ENCODE data around the gene FIBCD1. TPM values are rescaled to one million over a fixed set of nuclear protein-coding genes. Genes with fewer than 3 reads are reported as not detected.

The FIBCD1 gene
- total and polyA plus RNA-seq, 2 experiments from 2014 or later = 0.43 to 4.0 TPM

DNA sequence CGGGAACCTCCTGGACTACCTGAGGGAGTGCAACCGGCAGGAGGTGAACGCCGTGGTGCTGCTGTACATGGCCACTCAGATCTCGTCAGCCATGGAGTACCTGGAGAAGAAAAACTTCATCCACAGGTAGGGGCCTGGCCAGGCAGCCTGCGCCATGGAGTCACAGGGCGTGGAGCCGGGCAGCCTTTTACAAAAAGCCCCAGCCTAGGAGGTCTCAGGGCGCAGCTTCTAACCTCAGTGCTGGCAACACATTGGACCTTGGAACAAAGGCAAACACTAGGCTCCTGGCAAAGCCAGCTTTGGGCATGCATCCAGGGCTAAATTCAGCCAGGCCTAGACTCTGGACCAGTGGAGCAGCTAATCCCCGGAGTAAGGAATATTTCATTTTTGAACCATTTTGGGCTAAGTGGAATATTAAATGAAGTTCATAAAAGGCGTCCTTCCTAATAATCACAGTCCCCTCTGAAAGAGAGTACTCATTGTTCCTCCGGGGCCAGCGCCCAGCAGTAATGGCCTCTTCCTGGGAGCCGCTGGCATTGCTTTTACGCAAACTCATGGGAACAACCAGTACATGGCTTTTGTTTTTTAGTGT is 66.0 kb downstream of the FIBCD1 start:
- Histone ChIP-seq H3K27me3 (no peaks in the 10 kb centered on the region), H3K4me3 (no peak overlapping the region), H3K9me3 (ENCODE audit: low read depth) (no peaks in the 10 kb centered on the region), H3K27ac (peak overlapping the region; percentile 56), H3K4me1 (ENCODE audit: low read depth) (peaks cover 8% of the 10 kb centered on the region), H3K36me3 (peaks cover 58% of the 10 kb centered on the region)
- no peak for TF ChIP-seq CTCF (IDR thresholded peaks at IDR 0.05; ENCODE audit: low read depth, low read length)
- DNase-seq (ENCODE audit: low read depth in 1 of 2, low spot score in 1 of 2) = no peak

DNA sequence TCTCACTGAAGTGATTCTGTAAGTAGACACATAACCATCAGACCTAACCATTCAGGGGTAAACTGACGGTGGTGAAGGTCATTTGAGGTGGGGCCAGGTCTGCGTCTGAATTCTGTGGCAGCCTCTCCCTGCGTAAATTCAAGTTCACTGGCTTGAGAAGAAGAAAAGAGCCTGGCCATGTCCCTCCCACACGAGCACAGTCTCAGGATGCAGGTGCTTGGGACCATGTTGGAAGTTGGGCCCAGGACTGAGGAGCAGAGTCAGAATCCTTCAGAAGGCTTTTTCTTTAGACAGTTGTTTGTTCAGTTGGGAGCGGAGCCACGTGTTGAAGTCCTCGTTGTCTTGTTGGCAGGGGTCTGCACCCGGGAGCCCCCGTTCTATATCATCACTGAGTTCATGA is 66.5 kb downstream of the FIBCD1 start:
- Histone ChIP-seq H3K4me1 (ENCODE audit: low read depth) (peaks cover 8% of the 10 kb centered on the region), H3K36me3 (peaks cover 58% of the 10 kb centered on the region)

DNA sequence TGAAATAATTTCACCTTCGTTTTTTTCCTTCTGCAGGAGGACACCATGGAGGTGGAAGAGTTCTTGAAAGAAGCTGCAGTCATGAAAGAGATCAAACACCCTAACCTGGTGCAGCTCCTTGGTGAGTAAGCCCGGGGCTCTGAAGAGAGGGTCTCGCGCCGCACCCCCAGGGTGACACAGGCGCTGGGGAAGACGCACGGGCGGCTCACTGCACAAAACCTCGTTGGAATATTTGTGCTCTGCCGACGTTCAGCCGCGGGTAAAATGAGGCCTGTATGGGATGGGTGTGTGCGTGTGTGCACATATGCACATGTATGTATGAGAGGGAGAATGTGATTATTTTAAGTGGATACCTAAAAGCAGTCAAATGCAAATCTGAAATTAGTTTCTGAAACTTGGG is 67.0 kb downstream of the FIBCD1 start:
- Histone ChIP-seq H3K36me3 (peaks cover 55% of the 10 kb centered on the region), H3K27me3 (no peaks in the 10 kb centered on the region), H3K27ac (no peak overlapping the region), H3K9me3 (ENCODE audit: low read depth) (no peaks in the 10 kb centered on the region), H3K4me1 (ENCODE audit: low read depth) (peaks cover 8% of the 10 kb centered on the region), H3K4me3 (no peak overlapping the region)
- TF ChIP-seq CTCF (IDR thresholded peaks at IDR 0.05; ENCODE audit: low read depth, low read length) = no peak
- no peak for DNase-seq (ENCODE audit: low read depth in 1 of 2, low spot score in 1 of 2)

More for the DNA sequence above, 66.5 kb downstream of the FIBCD1 start:
- Histone ChIP-seq H3K27me3 (no peaks in the 10 kb centered on the region), H3K9me3 (ENCODE audit: low read depth) (no peaks in the 10 kb centered on the region), H3K4me3 (no peak overlapping the region), H3K27ac (peak overlapping the region; percentile 56)
- TF ChIP-seq CTCF (IDR thresholded peaks at IDR 0.05; ENCODE audit: low read depth, low read length) = no peak
- no peak for DNase-seq (ENCODE audit: low read depth in 1 of 2, low spot score in 1 of 2)

DNA sequence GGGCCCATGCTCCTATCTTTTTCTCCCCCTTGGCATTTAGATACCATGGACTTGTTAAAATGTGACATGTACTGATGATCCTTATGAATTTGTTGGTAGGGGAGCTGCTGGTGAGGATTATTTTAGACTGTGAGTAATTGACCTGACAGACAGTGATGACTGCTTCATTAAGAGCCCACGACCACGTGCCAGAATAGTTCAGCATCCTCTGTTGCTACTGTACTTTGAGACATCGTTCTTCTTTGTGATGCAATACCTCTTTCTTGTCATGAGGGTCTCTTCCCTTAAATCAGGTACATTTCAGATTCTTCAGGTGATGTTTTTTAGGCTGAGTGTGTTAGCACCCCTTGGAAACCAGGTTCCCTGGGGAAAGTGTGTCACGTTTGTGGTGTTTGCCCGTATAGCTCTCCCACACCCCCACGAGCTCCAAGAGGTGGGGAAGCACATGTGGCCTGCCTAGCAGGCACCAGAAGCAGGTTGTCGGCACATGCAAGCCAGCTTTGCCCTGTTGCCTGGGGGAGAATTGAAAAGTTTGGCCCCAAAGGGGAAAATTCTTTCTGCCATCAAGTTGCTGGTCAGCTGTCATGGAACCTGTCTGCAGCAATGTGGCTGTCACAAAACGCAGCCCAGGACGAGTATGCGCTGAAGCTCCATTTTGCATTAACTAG is 67.5 kb downstream of the FIBCD1 start:
- TF ChIP-seq CTCF (IDR thresholded peaks at IDR 0.05; ENCODE audit: low read depth, low read length) = no peak
- H3K36me3 ChIP-seq = peaks cover 54% of the 10 kb centered on the region
- H3K27ac ChIP-seq = no peak overlapping the region
- peaks cover 8% of the 10 kb centered on the region for H3K4me1 ChIP-seq (ENCODE audit: low read depth)
- no peak overlapping the region for H3K4me3 ChIP-seq
- H3K9me3 ChIP-seq (ENCODE audit: low read depth) = no peaks in the 10 kb centered on the region
- DNase-seq (ENCODE audit: low read depth in 1 of 2, low spot score in 1 of 2) = no peak
- H3K27me3 ChIP-seq = no peaks in the 10 kb centered on the region

DNA sequence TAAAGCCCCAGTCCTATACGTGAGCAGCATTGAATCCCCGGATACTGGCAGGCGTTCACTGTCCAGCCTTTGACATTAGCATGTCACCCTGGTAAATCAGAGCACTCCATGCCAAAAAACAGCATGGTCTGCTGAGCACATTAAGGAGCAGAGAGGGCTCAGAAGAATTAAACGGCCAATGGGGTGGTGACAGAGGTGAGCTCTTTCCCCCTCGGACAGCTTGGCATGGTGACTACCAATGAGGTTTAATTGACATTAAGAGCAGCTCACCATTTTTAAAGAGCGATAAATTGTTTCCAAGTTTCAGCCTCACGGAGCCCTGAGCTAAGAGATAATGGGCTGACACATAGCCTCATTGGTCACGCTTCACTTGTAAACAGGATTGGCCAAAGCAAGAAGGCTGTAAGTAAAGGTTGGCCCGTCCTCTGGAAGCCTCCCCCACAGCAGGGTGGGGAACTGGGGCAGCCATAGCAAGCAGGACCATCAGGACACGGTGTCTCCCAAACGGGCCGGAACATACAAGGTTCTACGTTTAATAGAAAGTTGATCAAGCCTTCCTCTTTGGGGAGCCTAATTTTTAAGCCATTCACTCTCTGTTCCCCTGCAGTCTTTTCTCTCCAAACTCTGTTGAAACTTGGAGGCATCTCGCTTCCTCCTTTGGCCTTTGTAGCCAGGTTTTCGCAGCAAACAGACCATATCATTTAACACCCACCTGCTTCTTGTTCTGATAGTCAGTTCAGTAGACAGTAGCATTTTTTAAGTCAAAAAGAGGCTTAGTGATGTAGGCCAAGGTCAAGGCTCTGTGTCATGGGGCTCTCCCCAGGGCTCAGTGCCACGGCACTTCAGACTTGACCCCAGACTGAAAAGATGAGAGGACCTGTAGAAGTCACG is 68.3 kb downstream of the FIBCD1 start:
- Histone ChIP-seq H3K27me3 (no peaks in the 10 kb centered on the region), H3K36me3 (peaks cover 49% of the 10 kb centered on the region), H3K27ac (peak overlapping the region; percentile 42), H3K9me3 (ENCODE audit: low read depth) (no peaks in the 10 kb centered on the region), H3K4me3 (no peak overlapping the region), H3K4me1 (ENCODE audit: low read depth) (peaks cover 8% of the 10 kb centered on the region)
- no peak for TF ChIP-seq CTCF (IDR thresholded peaks at IDR 0.05; ENCODE audit: low read depth, low read length)
- no peak for DNase-seq (ENCODE audit: low read depth in 1 of 2, low spot score in 1 of 2)
